ENCODE measurements around the gene ZNF438.

GRCh38 chr10:30911303-30911863 lies 120.3 kb downstream of the ZNF438 start:
- TF ChIP-seq, protein P1, sequence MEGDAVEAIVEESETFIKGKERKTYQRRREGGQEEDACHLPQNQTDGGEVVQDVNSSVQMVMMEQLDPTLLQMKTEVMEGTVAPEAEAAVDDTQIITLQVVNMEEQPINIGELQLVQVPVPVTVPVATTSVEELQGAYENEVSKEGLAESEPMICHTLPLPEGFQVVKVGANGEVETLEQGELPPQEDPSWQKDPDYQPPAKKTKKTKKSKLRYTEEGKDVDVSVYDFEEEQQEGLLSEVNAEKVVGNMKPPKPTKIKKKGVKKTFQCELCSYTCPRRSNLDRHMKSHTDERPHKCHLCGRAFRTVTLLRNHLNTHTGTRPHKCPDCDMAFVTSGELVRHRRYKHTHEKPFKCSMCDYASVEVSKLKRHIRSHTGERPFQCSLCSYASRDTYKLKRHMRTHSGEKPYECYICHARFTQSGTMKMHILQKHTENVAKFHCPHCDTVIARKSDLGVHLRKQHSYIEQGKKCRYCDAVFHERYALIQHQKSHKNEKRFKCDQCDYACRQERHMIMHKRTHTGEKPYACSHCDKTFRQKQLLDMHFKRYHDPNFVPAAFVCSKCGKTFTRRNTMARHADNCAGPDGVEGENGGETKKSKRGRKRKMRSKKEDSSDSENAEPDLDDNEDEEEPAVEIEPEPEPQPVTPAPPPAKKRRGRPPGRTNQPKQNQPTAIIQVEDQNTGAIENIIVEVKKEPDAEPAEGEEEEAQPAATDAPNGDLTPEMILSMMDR (IDR thresholded peaks at IDR 0.05), result no peak
- no peak for TF ChIP-seq POLR2A (IDR thresholded peaks at IDR 0.05)

All from Peyer's patch (tissue), 4 donors.